ENCODE data around the gene PGR. TPM values are rescaled to one million over a fixed set of nuclear protein-coding genes. Genes with fewer than 3 reads are reported as not detected.

The PGR gene
- total RNA-seq, 2 donors from 2014 or later: not detected

DNA sequence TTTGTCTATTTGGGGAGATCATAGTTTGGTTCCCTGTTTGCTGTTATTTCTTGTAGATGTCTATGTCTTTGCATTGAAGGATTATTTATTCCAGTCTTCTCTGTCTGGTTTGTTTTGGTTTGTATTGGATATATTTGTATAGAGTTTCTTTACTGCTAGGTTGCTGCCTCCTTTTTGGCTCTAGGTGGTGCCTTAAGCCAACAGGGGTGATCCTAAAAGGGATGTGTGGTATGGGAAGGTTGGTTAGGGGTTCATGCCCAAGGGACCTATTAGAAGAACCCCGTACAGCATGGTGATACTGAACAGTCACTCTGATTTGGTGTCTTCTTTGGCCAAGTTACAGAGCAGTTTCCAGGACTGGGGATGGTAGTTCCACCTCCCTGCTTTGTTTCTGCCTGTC, 36.4 kb upstream of the PGR start:
- 100% methylated on average over 1 of the region's 1 CpG; no CpG with 5 or more reads in 1 of the 2 experiments for WGBS, 2 experiments (ENCODE audit: insufficient coverage in 1 of 2, insufficient read length in 1 of 2)
- Mint-ChIP-seq H3K4me3 (no peak overlapping the region), H3K9me3 (no peaks in the 10 kb centered on the region), H3K27ac (no peak overlapping the region), H3K27me3 (ENCODE audit: insufficient read depth) (no peaks in the 10 kb centered on the region), H3K36me3 (ENCODE audit: low read depth) (no peaks in the 10 kb centered on the region), H3K4me1 (no peaks in the 10 kb centered on the region)
- H3K36me3 ChIP-seq (ENCODE audit: control insufficient read depth, insufficient read depth, low read length): no peaks in the 10 kb centered on the region
- no peak for DNase-seq
- TF ChIP-seq, protein P1, sequence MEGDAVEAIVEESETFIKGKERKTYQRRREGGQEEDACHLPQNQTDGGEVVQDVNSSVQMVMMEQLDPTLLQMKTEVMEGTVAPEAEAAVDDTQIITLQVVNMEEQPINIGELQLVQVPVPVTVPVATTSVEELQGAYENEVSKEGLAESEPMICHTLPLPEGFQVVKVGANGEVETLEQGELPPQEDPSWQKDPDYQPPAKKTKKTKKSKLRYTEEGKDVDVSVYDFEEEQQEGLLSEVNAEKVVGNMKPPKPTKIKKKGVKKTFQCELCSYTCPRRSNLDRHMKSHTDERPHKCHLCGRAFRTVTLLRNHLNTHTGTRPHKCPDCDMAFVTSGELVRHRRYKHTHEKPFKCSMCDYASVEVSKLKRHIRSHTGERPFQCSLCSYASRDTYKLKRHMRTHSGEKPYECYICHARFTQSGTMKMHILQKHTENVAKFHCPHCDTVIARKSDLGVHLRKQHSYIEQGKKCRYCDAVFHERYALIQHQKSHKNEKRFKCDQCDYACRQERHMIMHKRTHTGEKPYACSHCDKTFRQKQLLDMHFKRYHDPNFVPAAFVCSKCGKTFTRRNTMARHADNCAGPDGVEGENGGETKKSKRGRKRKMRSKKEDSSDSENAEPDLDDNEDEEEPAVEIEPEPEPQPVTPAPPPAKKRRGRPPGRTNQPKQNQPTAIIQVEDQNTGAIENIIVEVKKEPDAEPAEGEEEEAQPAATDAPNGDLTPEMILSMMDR (conservative IDR thresholded peaks at IDR 0.05): no peak
- no peak overlapping the region for H3K9ac ChIP-seq (ENCODE audit: extremely low read depth, low read length, poor library complexity, severe bottlenecking)
- H3K4me1 ChIP-seq (ENCODE audit: control insufficient read depth, insufficient read depth, low read length): no peaks in the 10 kb centered on the region
- H3K4me3 ChIP-seq (ENCODE audit: low read length): no peak overlapping the region
- H3K27me3 ChIP-seq (ENCODE audit: control insufficient read depth, insufficient read depth, low read length, poor library complexity, severe bottlenecking): no peaks in the 10 kb centered on the region
- peaks cover 4% of the 10 kb centered on the region for H3K9me3 ChIP-seq (ENCODE audit: control insufficient read depth, low read length)
- no peak overlapping the region for H3K27ac ChIP-seq (ENCODE audit: low read depth, low read length)

DNA sequence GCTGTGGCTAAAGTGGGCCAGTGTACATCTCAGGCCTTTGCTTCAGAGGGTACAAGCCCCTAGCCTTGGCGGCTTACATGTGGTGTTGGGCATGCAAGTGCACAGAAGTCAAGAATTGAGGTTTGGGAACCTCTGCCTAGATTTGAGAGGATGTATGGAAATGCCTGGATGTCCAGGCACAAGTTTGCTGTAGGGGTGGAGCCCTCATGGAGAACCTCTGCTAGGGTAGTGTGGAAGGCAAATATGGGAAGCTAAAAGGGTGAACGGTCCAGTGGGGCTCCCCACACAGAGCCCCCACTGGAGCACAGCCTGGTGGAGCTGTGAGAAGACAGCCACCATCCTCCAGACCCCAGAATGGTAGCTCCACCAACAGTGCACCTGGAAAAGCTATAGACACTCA, 28.5 kb upstream of the PGR start:
- no peaks in the 10 kb centered on the region for H3K36me3 Mint-ChIP-seq (ENCODE audit: low read depth)
- H3K27ac Mint-ChIP-seq: no peak overlapping the region
- Histone ChIP-seq H3K9ac (ENCODE audit: extremely low read depth, low read length, poor library complexity, severe bottlenecking) (no peak overlapping the region), H3K4me1 (ENCODE audit: control insufficient read depth, insufficient read depth, low read length) (no peaks in the 10 kb centered on the region), H3K27me3 (ENCODE audit: control insufficient read depth, insufficient read depth, low read length, poor library complexity, severe bottlenecking) (no peaks in the 10 kb centered on the region), H3K27ac (ENCODE audit: low read depth, low read length) (no peak overlapping the region), H3K36me3 (ENCODE audit: control insufficient read depth, insufficient read depth, low read length) (no peaks in the 10 kb centered on the region), H3K4me3 (ENCODE audit: low read length) (no peak overlapping the region), H3K9me3 (ENCODE audit: control insufficient read depth, low read length) (no peaks in the 10 kb centered on the region)
- no peaks in the 10 kb centered on the region for H3K4me1 Mint-ChIP-seq
- WGBS, 2 experiments (ENCODE audit: insufficient coverage in 1 of 2, insufficient read length in 1 of 2): 85 to 100% methylated on average over 1 to 2 of the region's 2 CpGs
- H3K4me3 Mint-ChIP-seq: no peak overlapping the region
- no peaks in the 10 kb centered on the region for H3K27me3 Mint-ChIP-seq (ENCODE audit: insufficient read depth)
- no peak for DNase-seq
- TF ChIP-seq, protein P1 (conservative IDR thresholded peaks at IDR 0.05): no peak
- H3K9me3 Mint-ChIP-seq: peaks cover 28% of the 10 kb centered on the region

DNA sequence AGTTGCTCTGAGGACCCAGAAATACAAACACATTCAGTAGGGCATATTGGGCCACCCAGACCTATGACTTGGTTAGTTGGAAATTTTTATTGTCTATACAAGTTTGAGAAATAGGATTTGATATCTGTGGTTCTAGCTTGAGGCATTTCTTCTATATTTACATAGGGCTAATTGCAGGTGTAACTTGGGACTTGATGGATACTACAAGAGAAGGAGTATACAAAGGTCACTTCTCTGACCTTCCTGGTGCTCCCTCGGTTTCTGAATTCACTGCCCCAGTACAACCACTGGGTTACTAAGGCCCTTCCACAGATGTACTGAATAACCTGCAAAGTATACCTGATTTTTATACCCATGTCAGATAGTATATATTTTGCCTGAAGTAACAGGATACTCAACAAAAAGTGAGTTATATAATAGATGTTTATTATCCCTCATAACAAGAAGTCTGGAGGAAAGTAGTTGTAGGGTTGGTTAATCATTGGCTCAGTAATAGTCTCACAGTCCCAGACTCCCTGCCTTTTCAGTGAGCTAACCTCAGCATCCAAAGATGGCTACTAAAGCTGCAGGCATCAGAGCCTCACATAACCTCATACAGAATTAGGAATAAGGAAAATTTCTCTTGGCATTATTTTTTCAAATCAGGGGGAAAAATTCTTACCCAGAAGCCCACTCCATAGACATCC, 8.8 kb upstream of the PGR start:
- TF ChIP-seq, protein P1 (conservative IDR thresholded peaks at IDR 0.05): no peak
- no peaks in the 10 kb centered on the region for H3K4me1 Mint-ChIP-seq
- H3K9me3 Mint-ChIP-seq: no peaks in the 10 kb centered on the region
- DNase-seq: no peak
- 83 to 92% methylated on average over 1 of the region's 1 CpG for WGBS, 2 experiments (ENCODE audit: insufficient coverage in 1 of 2, insufficient read length in 1 of 2)
- no peaks in the 10 kb centered on the region for H3K36me3 ChIP-seq (ENCODE audit: control insufficient read depth, insufficient read depth, low read length)
- H3K4me3 Mint-ChIP-seq: no peak overlapping the region
- no peak overlapping the region for H3K4me3 ChIP-seq (ENCODE audit: low read length)
- no peak overlapping the region for H3K27ac Mint-ChIP-seq
- H3K36me3 Mint-ChIP-seq (ENCODE audit: low read depth): no peaks in the 10 kb centered on the region
- H3K27me3 ChIP-seq (ENCODE audit: control insufficient read depth, insufficient read depth, low read length, poor library complexity, severe bottlenecking): no peaks in the 10 kb centered on the region
- no peak overlapping the region for H3K9ac ChIP-seq (ENCODE audit: extremely low read depth, low read length, poor library complexity, severe bottlenecking)
- peaks cover 2% of the 10 kb centered on the region for H3K27me3 Mint-ChIP-seq (ENCODE audit: insufficient read depth)
- H3K4me1 ChIP-seq (ENCODE audit: control insufficient read depth, insufficient read depth, low read length): no peaks in the 10 kb centered on the region
- no peak overlapping the region for H3K27ac ChIP-seq (ENCODE audit: low read depth, low read length)
- no peaks in the 10 kb centered on the region for H3K9me3 ChIP-seq (ENCODE audit: control insufficient read depth, low read length)
